K562 (cell line): ENCODE data around the gene PHC3. TPM values are rescaled to one million over a fixed set of nuclear protein-coding genes. Genes with fewer than 3 reads are reported as not detected.

Experiments used
- ATAC-seq: fragments of 200-7000 bp; cut with Tn5 transposase; 3 replicates; pipeline ENCODE4 v1.9.1; 2020; ENCODE audit warnings: moderate library complexity
- BruUV-seq: library from RNA; stranded (reverse); fragments of 400-500 nt; replicated peaks from 2 replicates; lab custom pipeline; 2021; lab: Mats Ljungman, UMichigan
- CTCF ChIA-PET: fragments of 300-600 bp; formaldehyde crosslinking; extraction: SDS; loops from one replicate; lab custom pipeline; 2021; ENCODE audit warnings: low intra/inter-chr PET ratio; lab: Yijun Ruan, JAX
- POLR2A ChIA-PET: fragments of 300-600, 350-650 bp; sonication (Branson Sonifier 250); formaldehyde crosslinking; extraction: SDS; loops from one replicate; lab custom pipeline; 2021; ENCODE audit warnings: antibody characterized with exemption, inconsistent platforms; lab: Yijun Ruan, JAX
- DNase-seq, 4 experiments: peaks; one replicate each; pipeline versions ENCODE4 v3.0.0 to v3.0.0-alpha.2; 2011 to 2018; ENCODE audit warnings: low spot score in 3 of 4, mixed read lengths in 3 of 4; ENCODE audit errors: extremely low read depth in 1 of 4
- FAIRE-seq: peaks from 2 replicates; lab custom pipeline; 2011; peaks lifted over from hg19 to GRCh38; lab: Jason Lieb, UNC
- H2AFZ ChIP-seq: 2 replicates; pipeline ENCODE4 v1.6.0; 2011; ENCODE audit warnings: low read depth, low read length, control low read depth, inconsistent platforms
- H3K27ac ChIP-seq: fragments of 200-600 bp; 3 replicates; pipeline ENCODE4 v1.8.0; 2011; ENCODE audit warnings: low read depth, mild to moderate bottlenecking, control low read depth, inconsistent platforms, low read length, moderate library complexity, mixed read lengths; ENCODE audit errors: extremely low read depth
- H3K27me3 ChIP-seq, 2 experiments: fragments of 300-600 bp in 1 of 2; 2 replicates in 1 of 2; 3 replicates in 1 of 2; pipeline versions ENCODE4 v1.6.0 to v1.8.0; 2011; ENCODE audit warnings: inconsistent platforms in 2 of 2, low read length in 2 of 2, mild to moderate bottlenecking in 1 of 2, mixed read lengths in 1 of 2, moderate library complexity in 1 of 2; ENCODE audit not compliant: control insufficient read depth in 2 of 2, insufficient read depth in 2 of 2
- H3K36me3 ChIP-seq: fragments of 300-600 bp; 3 replicates; pipeline ENCODE4 v1.8.0; 2011; ENCODE audit warnings: mild to moderate bottlenecking, low read length, inconsistent platforms; ENCODE audit not compliant: control insufficient read depth, insufficient read depth
- H3K4me1 ChIP-seq, 2 experiments: fragments of 200-600 bp in 1 of 2; replicated peaks in 1 of 2; 2 replicates in 1 of 2; 3 replicates in 1 of 2; pipeline versions ENCODE4 v1.5.1 to v1.8.0; 2011; ENCODE audit warnings: inconsistent platforms in 2 of 2, low read length in 2 of 2, mild to moderate bottlenecking in 1 of 2, mixed read lengths in 1 of 2, moderate library complexity in 1 of 2; ENCODE audit not compliant: control insufficient read depth in 2 of 2, insufficient read depth in 2 of 2
- H3K4me2 ChIP-seq: 2 replicates; pipeline ENCODE4 v1.6.1; 2011; ENCODE audit warnings: low read length, control low read depth, inconsistent platforms, mixed read lengths; ENCODE audit not compliant: insufficient read depth
- H3K4me3 ChIP-seq: fragments of 200-600 bp; sonication (generic), shearing (Covaris generic); 2 replicates; pipeline ENCODE4 v1.5.1; 2016; ENCODE audit warnings: control low read depth, inconsistent platforms
- H3K79me2 ChIP-seq: fragments of 200-600 bp; 3 replicates; pipeline ENCODE4 v1.8.0; 2011; ENCODE audit warnings: low read length, inconsistent platforms; ENCODE audit not compliant: control insufficient read depth, insufficient read depth
- H3K9ac ChIP-seq, 2 experiments: 2 replicates each; pipeline versions ENCODE4 v1.6.0 to v1.6.1; 2011; ENCODE audit warnings: low read depth in 2 of 2, low read length in 2 of 2, control low read depth in 1 of 2, inconsistent platforms in 1 of 2, mild to moderate bottlenecking in 1 of 2, mixed read lengths in 1 of 2; ENCODE audit not compliant: insufficient read depth in 1 of 2
- H3K9me1 ChIP-seq: one replicate; pipeline ENCODE4 v1.6.0; 2011; ENCODE audit warnings: inconsistent platforms, mild to moderate bottlenecking, low read length, moderate library complexity; ENCODE audit not compliant: control insufficient read depth, insufficient read depth
- H3K9me3 ChIP-seq: replicated peaks from 2 replicates; pipeline ENCODE4 v1.5.1; 2011; ENCODE audit warnings: low read depth, low read length, inconsistent platforms; ENCODE audit not compliant: control insufficient read depth, insufficient read depth
- H4K20me1 ChIP-seq: replicated peaks from 2 replicates; pipeline ENCODE4 v1.6.1; 2011; ENCODE audit warnings: low read length, inconsistent platforms, mixed read lengths; ENCODE audit not compliant: control insufficient read depth, insufficient read depth
- CUX1 ChIP-seq: fragments of 200-800 bp; sonication (Bioruptor generic); IDR thresholded peaks from 2 replicates; pipeline ENCODE4 v1.6.1; 2016; ENCODE audit warnings: missing genetic modification characterization, missing compliant biosample characterization
- MECOM ChIP-seq: fragments of 250-450 bp; sonication (Bioruptor Pico); IDR thresholded peaks from 2 replicates; pipeline ENCODE4 v1.8.0; 2022; ENCODE audit warnings: inconsistent platforms
- NFXL1 ChIP-seq: fragments of 450-650 bp; formaldehyde crosslinking; IDR thresholded peaks from 2 replicates; pipeline ENCODE4 v1.4.0; 2021; ENCODE audit warnings: mild to moderate bottlenecking
- NR2F6 ChIP-seq: fragments of 450-650 bp; formaldehyde crosslinking; IDR thresholded peaks from 2 replicates; pipeline ENCODE4 v1.4.0; 2020; ENCODE audit warnings: mild to moderate bottlenecking
- PRDM10 ChIP-seq: fragments of 450-650 bp; IDR thresholded peaks from 2 replicates; pipeline ENCODE4 v1.6.1; 2018; ENCODE audit not compliant: partially characterized antibody
- SOX6 ChIP-seq: fragments of 450-650 bp; IDR thresholded peaks from 2 replicates; pipeline ENCODE4 v1.6.1; 2014; ENCODE audit warnings: mild to moderate bottlenecking
- ZBTB11 ChIP-seq, 3 experiments: fragments of 200-800 bp in 1 of 3; fragments of 250-450 bp in 1 of 3; fragments of 450-650 bp in 1 of 3; sonication (Bioruptor Pico) in 1 of 3; sonication (Bioruptor generic) in 1 of 3; formaldehyde crosslinking in 1 of 3; IDR thresholded peaks; 2 replicates each; pipeline versions ENCODE4 v1.6.1 to v1.8.0; 2016 to 2022; ENCODE audit warnings: mild to moderate bottlenecking in 2 of 3, missing genetic modification characterization in 2 of 3, missing compliant biosample characterization in 1 of 3, moderate library complexity in 1 of 3
- ZC3H8 ChIP-seq: fragments of 450-650 bp; IDR thresholded peaks from 2 replicates; pipeline ENCODE4 v1.6.1; 2017
- ZEB2 ChIP-seq: fragments of 450-650 bp; IDR thresholded peaks from 2 replicates; pipeline ENCODE4 v1.6.1; 2016
- ZNF551 ChIP-seq: fragments of 250-450 bp; sonication (Bioruptor Pico); IDR thresholded peaks from 2 replicates; pipeline ENCODE4 v1.5.0; 2021; ENCODE audit warnings: mild to moderate bottlenecking, moderate library complexity
- ZNF76 ChIP-seq: fragments of 250-450 bp; sonication (Bioruptor Pico); IDR thresholded peaks from 2 replicates; pipeline ENCODE4 v1.4.0; 2020; ENCODE audit warnings: mild to moderate bottlenecking, moderate library complexity, borderline replicate concordance
- WGBS: fragments of 100-300 bp; shearing (Covaris generic); methylation state at CpG from one replicate; pipeline ENCODE4 v1.1.6; 2016; ENCODE audit warnings: low coverage, mixed read lengths; ENCODE audit not compliant: insufficient coverage; ENCODE audit errors: missing lambda C conversion rate; 5-methylcytosine and 5-hydroxymethylcytosine counted together
- in situ Hi-C: fragments of 300-500 bp; cut with MboI; formaldehyde crosslinking; loops from 4 replicates; pipeline ENCODE4 v1.15.0; 2018; ENCODE audit warnings: inconsistent platforms, mixed read lengths
- intact Hi-C: fragments of 100-400 bp; cut with micrococcal nuclease; formaldehyde crosslinking; loops from 2 replicates; pipeline ENCODE4 v1.14.2; 2022
- polyA plus RNA-seq, 8 experiments: library from polyadenylated mRNA; depleted of rRNA in 4 of 8; stranded (reverse) in 5 of 8; unstranded in 3 of 8; fragments of >200 nt; fragmentation: Nextera tagmentation in 2 of 8; fragmentation: Illumina TruSeq in 1 of 8; extraction: Ambion mirVana in 2 of 8; extraction: Trizol in 1 of 8; gene quantifications; 2 replicates each; pipeline versions ENCODE4 v1.2.1 to v1.2.3, GENCODE V29; 2011 to 2014; ENCODE audit warnings: inconsistent platforms in 1 of 8, missing spikeins in 1 of 8
- total RNA-seq, 7 experiments: library from RNA; depleted of rRNA in 6 of 7; stranded (reverse); fragments of >200 nt in 6 of 7; fragmentation: Illumina TruSeq in 2 of 7; extraction: Trizol in 2 of 7; gene quantifications; 2 replicates each; pipeline versions ENCODE4 v1.2.1 to v1.2.3, GENCODE V29; 2011 to 2021; ENCODE audit warnings: low replicate concordance in 1 of 7

PHC3 gene
- total and polyA plus RNA-seq, 9 of the 15 experiments (the other 6 are each of a cell fraction or from before 2014, with no cell fraction given): 3.1 to 21.6 (median 10.5) TPM

GRCh38 chr3:170095771-170096170 is 85.8 kb downstream of the PHC3 start:
- no peak overlapping the region for H3K27ac ChIP-seq
- H3K4me3 ChIP-seq: no peak overlapping the region
- no peak overlapping the region for H2AFZ ChIP-seq
- H3K4me1 ChIP-seq: no peaks in the 10 kb centered on the region
- no TSS peak for BruUV-seq
- ATAC-seq: no peak
- H3K36me3 ChIP-seq: peaks cover 84% of the 10 kb centered on the region
- no peak overlapping the region for H3K4me2 ChIP-seq
- in situ Hi-C loops: no loop called here
- intact Hi-C loops: no loop called here
- WGBS: 68% methylated on average over 4 of the region's 4 CpGs
- H3K9ac ChIP-seq: no peak overlapping the region
- DNase-seq: no peak
- no peaks in the 10 kb centered on the region for H3K9me1 ChIP-seq
- no peak for FAIRE-seq
- no peaks in the 10 kb centered on the region for H3K79me2 ChIP-seq
- no peaks in the 10 kb centered on the region for H4K20me1 ChIP-seq
- POLR2A ChIA-PET: interaction anchor here (1.3 kb wide), 1 partner anchor 13 kb away, joined by 3 read pairs; no protein-coding TSS in a partner anchor
- H3K27me3 ChIP-seq: no peaks in the 10 kb centered on the region
- CTCF ChIA-PET: interaction anchor here (0.6 kb wide), 1 partner anchor 51 kb away, joined by 3 read pairs; no protein-coding TSS in a partner anchor
- no peaks in the 10 kb centered on the region for H3K9me3 ChIP-seq
- TF ChIP-seq ZNF551 (CRISPR knock-in tag) (no peak), ZC3H8 (no peak), ZEB2 (no peak), PRDM10 (no peak), CUX1 (CRISPR knock-in tag) (no peak), ZBTB11 (CRISPR knock-in tag; IDR thresholded peaks at IDR 0.05) (no peak), ZNF76 (CRISPR knock-in tag) (no peak), MECOM (no peak), SOX6 (no peak), NFXL1 (CRISPR knock-in tag) (no peak), NR2F6 (CRISPR knock-in tag) (no peak)
